Cardiac muscle cell (in vitro differentiated cells and primary cell): ENCODE data around the gene MTCL1. TPM values are rescaled to one million over a fixed set of nuclear protein-coding genes. Genes with fewer than 3 reads are reported as not detected.

Experiments
- DNase-seq, 2 donors: peaks; one replicate each; pipeline versions ENCODE4 v3.0.0 to v3.0.0-alpha.2; 2010 to 2017; ENCODE audit warnings: low read depth in 1 of 2, low spot score in 1 of 2
- H3K27ac ChIP-seq: fragments of 200-600 bp; sonication (generic); 2 replicates; pipeline ENCODE4 v1.5.1; 2016
- H3K27me3 ChIP-seq: fragments of 200-600 bp; sonication (generic); 2 replicates; pipeline ENCODE4 v1.6.0; 2016; ENCODE audit warnings: control low read depth
- H3K36me3 ChIP-seq: fragments of 200-600 bp; sonication (generic); 2 replicates; pipeline ENCODE4 v1.5.1; 2016; ENCODE audit warnings: control low read depth
- H3K4me1 ChIP-seq: fragments of 200-600 bp; sonication (generic); 2 replicates; pipeline ENCODE4 v1.8.1; 2017; ENCODE audit warnings: low read depth, mild to moderate bottlenecking, mixed run types
- H3K4me3 ChIP-seq: fragments of 200-600 bp; sonication (generic); 2 replicates; pipeline ENCODE4 v1.5.1; 2016; ENCODE audit warnings: mild to moderate bottlenecking
- H3K9me3 ChIP-seq: fragments of 200-600 bp; sonication (generic); 2 replicates; pipeline ENCODE4 v1.5.1; 2017; ENCODE audit warnings: low read depth, mild to moderate bottlenecking, control low read depth
- CTCF ChIP-seq: IDR thresholded peaks from 2 replicates; pipeline ENCODE4 v1.5.1; 2012; ENCODE audit warnings: low read depth, mild to moderate bottlenecking, low read length
- polyA plus RNA-seq: library from polyadenylated mRNA; unstranded; fragments of >200 nt; fragmentation: Nextera tagmentation; extraction: Ambion mirVana; gene quantifications from 2 replicates; pipeline ENCODE4 v1.2.1, GENCODE V29; 2016
- total RNA-seq: library from RNA; depleted of rRNA; stranded (reverse); fragments of >200 nt; gene quantifications from 2 replicates; pipeline ENCODE4 v1.2.3, GENCODE V29; 2016

MTCL1 gene
- total and polyA plus RNA-seq, 2 experiments from 2014 or later, result 1.8 to 9.6 TPM

- TF ChIP-seq CTCF, result no peak
- no peaks in the 10 kb centered on the region for H3K27me3 ChIP-seq
- no peak for DNase-seq
- no peaks in the 10 kb centered on the region for H3K9me3 ChIP-seq
- H3K27ac ChIP-seq, result no peak overlapping the region
- no peaks in the 10 kb centered on the region for H3K36me3 ChIP-seq
- no peak overlapping the region for H3K4me3 ChIP-seq
- H3K4me1 ChIP-seq, result no peaks in the 10 kb centered on the region
Observed at GRCh38 chr18:8868276-8868675, 162.9 kb downstream of the MTCL1 start.

DNA sequence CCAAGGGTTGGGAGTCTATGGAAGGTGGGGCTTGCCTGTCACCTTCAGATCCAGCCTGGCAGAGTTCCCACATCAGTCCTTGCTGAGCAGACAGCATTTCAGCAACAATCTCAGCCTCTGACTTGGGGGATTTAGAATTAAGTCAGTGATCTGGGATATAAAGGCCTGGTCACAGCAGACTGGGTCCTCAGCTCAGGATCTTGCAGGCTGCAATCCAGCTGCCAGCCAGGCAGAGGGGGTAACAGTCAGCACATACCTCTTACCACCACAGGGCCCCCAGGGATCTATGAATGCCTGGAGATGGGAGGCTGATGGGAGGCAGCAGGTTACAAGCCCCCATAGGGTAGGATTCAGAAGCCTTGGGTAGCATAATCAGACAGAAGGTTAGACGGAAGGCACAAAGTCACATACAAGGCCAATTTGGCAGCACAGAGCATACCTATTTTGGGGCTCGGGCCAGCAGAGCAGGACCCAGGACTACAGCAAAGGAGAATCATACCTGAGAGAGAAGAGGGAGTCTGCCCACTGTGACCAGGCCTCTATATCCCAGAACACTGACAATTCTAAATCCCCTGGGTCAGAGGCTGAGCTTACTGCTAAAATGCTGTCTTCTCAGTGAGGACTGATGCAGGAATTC is 163.5 kb downstream of the MTCL1 start:
- H3K27me3 ChIP-seq, result no peaks in the 10 kb centered on the region
- H3K4me1 ChIP-seq, result no peaks in the 10 kb centered on the region
- no peak for TF ChIP-seq CTCF
- no peak overlapping the region for H3K27ac ChIP-seq
- no peak overlapping the region for H3K4me3 ChIP-seq
- no peaks in the 10 kb centered on the region for H3K9me3 ChIP-seq
- no peaks in the 10 kb centered on the region for H3K36me3 ChIP-seq
- no peak for DNase-seq

DNA sequence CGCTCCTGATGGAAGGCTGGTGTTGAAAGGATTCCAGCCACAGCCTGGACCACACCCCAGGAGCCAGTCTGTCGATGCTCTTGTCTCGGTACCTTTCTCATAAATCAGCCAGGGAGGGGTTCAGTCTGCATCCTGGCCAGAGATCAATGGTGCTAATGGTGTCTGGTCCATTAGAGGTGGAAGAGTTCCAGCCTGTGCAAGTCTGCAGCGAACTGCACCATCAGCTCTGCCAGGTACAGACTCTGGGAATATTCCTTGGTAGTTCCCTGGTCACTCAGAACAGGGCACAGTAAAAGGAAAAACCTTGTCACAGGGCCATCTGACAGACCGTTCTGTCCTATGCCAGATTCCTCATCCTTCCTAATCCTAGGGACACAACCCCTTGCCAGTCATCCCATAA is 164.3 kb downstream of the MTCL1 start:
- H3K27me3 ChIP-seq, result no peaks in the 10 kb centered on the region
- H3K9me3 ChIP-seq, result no peaks in the 10 kb centered on the region
- no peak for DNase-seq
- no peak overlapping the region for H3K4me3 ChIP-seq
- no peaks in the 10 kb centered on the region for H3K4me1 ChIP-seq
- no peak overlapping the region for H3K27ac ChIP-seq
- H3K36me3 ChIP-seq, result no peaks in the 10 kb centered on the region
- TF ChIP-seq CTCF, result no peak

- H3K27me3 ChIP-seq, result no peaks in the 10 kb centered on the region
- no peaks in the 10 kb centered on the region for H3K4me1 ChIP-seq
- no peaks in the 10 kb centered on the region for H3K9me3 ChIP-seq
- H3K4me3 ChIP-seq, result no peak overlapping the region
- no peak for TF ChIP-seq CTCF
- H3K36me3 ChIP-seq, result no peaks in the 10 kb centered on the region
- no peak for DNase-seq
- no peak overlapping the region for H3K27ac ChIP-seq
Observed at GRCh38 chr18:8870528-8870927, 165.2 kb downstream of the MTCL1 start.

GRCh38 chr18:8871489-8871888 is 166.1 kb downstream of the MTCL1 start:
- H3K4me1 ChIP-seq, result no peaks in the 10 kb centered on the region
- no peaks in the 10 kb centered on the region for H3K27me3 ChIP-seq
- no peaks in the 10 kb centered on the region for H3K9me3 ChIP-seq
- no peak overlapping the region for H3K27ac ChIP-seq
- H3K36me3 ChIP-seq, result no peaks in the 10 kb centered on the region
- H3K4me3 ChIP-seq, result no peak overlapping the region
- no peak for TF ChIP-seq CTCF
- no peak for DNase-seq
